ENCODE data around the gene DUSP18.
"Not testable (repeated sequence)": the region's sequence is repeated elsewhere in the genome, so short reads cannot be mapped to it uniquely, and the experiment has no call there.

Gene DUSP18

DNA sequence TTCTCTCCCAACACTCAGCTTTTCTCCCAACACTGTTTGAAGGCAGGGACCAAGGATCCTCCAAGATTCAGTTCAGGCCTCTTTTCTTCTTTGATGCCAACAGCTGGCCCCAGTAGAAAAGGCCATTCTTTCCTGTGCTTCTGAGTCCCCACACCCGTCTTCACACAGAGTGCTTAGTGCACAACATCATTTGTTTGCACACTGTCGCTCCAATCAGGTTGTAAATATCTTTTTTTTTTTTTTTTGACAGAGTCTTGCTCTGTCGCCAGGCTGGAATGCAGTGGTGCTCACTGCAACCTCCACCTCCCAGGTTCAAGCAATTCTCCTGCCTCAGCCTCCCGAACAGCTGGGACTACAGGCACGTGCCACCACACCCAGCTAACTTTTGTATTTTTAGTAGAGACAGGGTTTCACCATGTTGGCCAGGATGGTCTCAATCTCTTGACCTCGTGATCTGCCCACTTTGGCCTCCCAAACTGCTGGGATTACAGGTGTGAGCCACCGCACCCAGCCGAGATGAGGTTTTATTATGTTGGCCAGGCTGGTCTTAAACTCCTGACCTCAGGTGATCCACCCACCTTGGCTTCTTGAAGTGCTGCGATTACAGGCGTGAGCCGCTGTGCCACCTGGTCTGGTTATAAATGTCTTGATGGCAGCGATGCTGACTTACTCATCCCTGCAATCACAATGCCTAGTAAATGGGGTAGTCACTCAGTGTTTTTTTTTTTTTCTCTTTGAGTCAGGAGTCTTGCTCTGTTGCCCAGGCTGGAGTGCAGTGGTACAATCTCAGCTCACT lies 12.4 kb upstream of the DUSP18 start:
- DNase-seq (ENCODE audit: low read depth in 2 of 3, low spot score in 2 of 3): not testable (repeated sequence)

- DNase-seq (ENCODE audit: low read depth in 2 of 3, low spot score in 2 of 3): not testable (repeated sequence)
Observed at GRCh38 chr22:30676565-30676964, 8.9 kb upstream of the DUSP18 start.

DNA sequence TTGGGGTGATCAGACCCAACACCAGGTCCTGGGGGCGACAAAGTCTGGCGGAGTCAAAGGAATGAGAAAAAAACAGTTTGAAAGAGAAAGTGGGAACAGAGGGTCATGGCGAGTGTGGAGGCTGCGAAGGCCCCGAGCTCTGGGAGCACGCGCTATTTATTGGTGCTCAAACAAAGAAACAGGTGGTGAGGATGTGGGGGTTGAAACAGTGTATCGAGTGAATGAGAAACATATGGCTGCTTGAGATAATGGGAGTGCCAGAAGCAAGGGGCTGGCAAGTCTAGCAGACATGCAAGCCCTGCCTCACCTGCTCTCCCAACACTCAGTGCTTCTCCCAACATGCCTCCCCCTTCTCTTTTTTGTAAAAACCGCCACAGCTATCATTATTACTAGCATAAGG lies 7.8 kb upstream of the DUSP18 start:
- DNase-seq (ENCODE audit: low read depth in 2 of 3, low spot score in 2 of 3): no peak

- no peak for DNase-seq (ENCODE audit: low read depth in 2 of 3, low spot score in 2 of 3)
Observed at GRCh38 chr22:30674482-30674881, 6.8 kb upstream of the DUSP18 start.

DNA sequence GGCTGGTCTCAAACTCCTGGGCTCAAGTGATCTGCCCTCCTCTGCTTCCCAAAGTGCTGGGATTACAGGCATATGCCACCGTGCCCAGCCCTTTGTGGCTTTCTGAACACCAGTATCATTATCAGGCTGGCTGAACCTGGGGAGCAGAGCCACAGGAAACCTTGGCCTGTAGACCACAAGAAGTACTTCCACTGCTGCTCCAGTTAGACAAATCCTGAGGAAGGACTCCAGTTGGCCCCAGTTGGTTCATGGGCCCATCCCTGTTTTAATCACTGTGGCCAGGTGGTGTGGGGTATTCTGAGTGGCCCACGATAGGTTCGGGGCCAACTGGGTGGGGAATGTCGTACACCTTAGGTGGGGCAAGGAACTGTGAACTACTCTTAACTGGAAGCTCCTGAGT lies 5.5 kb upstream of the DUSP18 start:
- no peak for DNase-seq (ENCODE audit: low read depth in 2 of 3, low spot score in 2 of 3)

DNA sequence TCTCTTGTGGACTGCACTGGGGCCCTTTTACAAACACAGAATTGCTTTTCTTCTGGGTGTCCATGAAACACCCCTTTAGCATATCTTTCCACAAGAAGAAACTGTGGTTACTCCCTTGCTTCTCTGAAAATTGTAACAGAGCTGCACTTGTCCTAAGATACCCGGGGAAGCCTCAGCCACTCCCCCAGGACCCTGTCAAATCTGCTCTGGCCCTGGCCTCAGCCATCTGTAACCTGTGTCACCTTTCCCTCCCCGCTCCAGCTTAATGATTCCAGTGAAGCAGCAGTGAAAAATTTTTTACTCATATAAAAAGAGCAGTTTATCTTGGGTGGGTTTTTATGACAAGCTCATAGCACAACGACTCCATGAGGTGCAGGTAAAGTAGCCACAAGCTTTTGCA lies 3.4 kb upstream of the DUSP18 start:
- DNase-seq (ENCODE audit: low read depth in 2 of 3, low spot score in 2 of 3): no peak

- no peak for DNase-seq (ENCODE audit: low read depth in 2 of 3, low spot score in 2 of 3)
Observed at GRCh38 chr22:30668386-30668710, 673 bp upstream of the DUSP18 start.

DNA sequence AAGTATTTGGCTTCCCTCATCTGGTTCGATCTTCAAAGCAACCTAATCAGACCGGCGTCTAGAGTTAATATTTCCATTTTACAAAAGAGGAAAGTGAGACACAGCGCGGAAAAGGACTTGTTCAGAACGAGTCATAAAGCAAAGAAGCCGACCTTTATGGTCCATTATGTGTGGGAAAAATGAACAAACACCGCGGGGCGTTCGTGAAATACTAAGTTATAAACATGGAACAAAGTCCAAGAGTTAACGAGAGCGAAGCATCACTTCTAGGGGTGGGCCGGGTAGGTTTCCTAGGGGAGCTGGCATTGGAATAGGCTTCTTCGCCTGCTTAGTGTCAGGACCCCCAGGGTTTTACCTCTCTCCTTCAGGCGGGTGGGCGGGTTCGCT lies 575 bp downstream of the DUSP18 start:
- no peak for DNase-seq (ENCODE audit: low read depth in 2 of 3, low spot score in 2 of 3)

- no peak for DNase-seq (ENCODE audit: low read depth in 2 of 3, low spot score in 2 of 3)
Observed at GRCh38 chr22:30665786-30666185, 1.9 kb downstream of the DUSP18 start.

DNA sequence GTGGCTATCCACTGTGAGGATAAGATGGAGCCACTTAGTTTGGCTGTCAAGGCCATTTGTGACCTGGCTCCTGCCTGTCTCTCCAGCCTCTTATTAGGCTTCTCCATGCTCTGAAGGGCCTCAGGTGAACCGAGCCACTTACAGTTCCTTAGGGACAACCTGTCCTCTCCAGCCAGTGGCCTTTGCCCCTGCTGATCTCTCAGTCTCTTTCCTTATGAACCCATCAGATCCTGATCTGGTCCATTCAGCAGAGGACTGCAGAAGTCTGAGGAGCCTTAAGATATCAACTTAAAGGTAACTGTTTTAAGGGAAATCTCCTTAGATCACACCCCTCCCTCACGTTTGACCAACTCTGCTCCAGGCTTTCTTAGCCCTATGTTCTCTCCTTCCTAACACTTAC lies 2.4 kb downstream of the DUSP18 start:
- no peak for DNase-seq (ENCODE audit: low read depth in 2 of 3, low spot score in 2 of 3)

- no peak for DNase-seq (ENCODE audit: low read depth in 2 of 3, low spot score in 2 of 3)
Observed at GRCh38 chr22:30664798-30665197, 2.9 kb downstream of the DUSP18 start.

- DNase-seq (ENCODE audit: low read depth in 2 of 3, low spot score in 2 of 3): no peak
Observed at GRCh38 chr22:30662040-30662439, 5.6 kb downstream of the DUSP18 start.

- no peak for DNase-seq (ENCODE audit: low read depth in 2 of 3, low spot score in 2 of 3)
Observed at GRCh38 chr22:30655532-30655931, 12.1 kb downstream of the DUSP18 start.

DNA sequence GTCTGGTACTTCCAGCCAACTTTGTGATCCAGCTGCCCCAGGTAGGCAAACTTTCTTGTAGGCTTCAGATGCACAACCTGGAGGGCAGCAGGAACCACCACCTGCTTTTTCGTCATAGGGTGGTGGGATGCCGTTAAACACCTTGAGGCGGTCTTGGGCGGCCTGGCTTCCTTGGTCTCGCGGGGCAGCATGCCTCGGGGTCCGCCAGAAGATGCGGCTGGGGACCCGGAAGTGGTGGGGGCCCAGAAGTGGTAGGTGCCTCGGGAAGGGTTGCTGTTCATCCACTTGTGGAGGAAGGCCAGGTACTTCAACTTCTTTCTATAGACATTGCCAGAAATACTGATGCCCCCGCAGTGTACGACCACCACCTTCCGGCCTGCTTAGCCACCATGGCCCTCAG lies 13.3 kb downstream of the DUSP18 start:
- no peak for DNase-seq (ENCODE audit: low read depth in 2 of 3, low spot score in 2 of 3)

DNA sequence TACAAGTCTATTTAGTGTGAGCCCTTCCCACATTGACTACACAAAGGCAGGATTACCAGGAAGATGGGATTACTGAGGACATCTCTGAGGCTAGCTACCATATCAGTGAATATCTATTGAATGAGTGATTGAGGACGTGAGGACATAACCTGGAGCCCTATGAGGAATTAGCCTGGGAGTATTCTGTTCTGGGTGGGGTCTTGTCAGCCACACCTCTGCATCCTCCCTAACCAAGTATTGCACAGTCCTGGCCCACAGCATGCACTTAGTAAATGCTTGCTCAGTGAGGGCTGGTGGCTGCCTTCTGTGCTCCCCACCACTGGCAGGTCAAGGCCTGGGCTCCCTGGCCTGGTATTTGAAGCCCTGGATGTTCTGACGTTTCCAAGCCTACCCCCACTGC lies 14.8 kb downstream of the DUSP18 start:
- DNase-seq (ENCODE audit: low read depth in 2 of 3, low spot score in 2 of 3): no peak

DNA sequence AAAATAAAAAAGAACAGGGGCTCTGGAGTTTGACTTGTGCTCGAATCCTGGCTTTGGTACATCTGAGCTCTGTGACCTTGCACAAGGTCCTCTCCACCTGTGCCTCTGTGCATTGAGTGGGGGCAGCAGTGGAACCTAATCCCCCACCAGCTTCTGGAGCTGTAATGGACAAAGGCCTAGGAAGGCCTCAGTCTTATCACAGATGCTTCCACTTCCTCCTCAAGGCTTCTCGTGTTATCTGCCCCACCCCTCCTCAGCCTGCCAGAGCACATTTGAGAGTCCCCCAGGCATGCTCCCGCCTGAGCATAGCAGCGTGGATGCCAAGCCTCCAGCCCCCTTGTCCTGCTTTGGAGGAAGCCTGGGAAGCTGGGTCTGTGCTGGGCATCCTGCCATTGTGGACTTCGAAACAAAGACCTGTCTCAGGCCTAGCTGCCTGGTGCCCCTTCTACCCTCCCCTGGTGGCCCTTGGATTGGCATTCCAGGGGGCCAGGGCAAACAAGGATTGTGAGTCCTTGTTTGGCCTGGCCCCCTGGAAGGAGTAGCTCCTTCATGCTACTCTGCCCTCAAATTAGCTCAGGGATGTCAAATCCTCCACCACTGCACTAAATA lies 17.1 kb downstream of the DUSP18 start:
- DNase-seq (ENCODE audit: low read depth in 2 of 3, low spot score in 2 of 3): no peak

DNA sequence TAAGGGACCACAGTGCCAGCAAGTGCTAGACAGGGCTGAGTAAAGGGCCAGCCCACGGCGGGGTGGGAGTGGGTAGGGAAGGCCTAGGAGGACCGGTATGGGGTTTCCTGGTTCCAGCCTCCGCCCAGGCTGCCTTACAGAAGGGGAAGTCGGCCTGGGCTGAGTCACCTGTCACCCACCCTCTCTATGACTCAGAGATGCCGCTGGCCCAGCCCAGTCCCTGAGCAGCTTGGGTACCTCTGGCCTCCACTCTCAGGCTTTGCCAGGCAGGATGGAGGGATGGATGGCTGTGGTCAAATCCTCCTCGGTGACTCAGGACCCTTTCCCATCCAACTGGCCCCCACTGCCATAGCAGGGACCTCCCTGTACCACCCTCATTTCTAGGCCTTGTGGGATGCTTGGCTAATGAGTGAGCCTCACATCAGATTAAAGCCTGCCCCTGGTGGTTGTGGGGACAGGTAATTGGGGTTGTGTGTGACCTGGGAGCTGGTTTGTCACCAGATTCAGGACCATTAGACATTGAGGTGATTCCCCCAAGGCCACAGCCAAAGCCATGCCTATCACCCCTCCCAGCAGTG lies 18.2 kb downstream of the DUSP18 start:
- peak; percentile 55 to 73 (median 60) for DNase-seq (ENCODE audit: low read depth in 2 of 3, low spot score in 2 of 3)

DNA sequence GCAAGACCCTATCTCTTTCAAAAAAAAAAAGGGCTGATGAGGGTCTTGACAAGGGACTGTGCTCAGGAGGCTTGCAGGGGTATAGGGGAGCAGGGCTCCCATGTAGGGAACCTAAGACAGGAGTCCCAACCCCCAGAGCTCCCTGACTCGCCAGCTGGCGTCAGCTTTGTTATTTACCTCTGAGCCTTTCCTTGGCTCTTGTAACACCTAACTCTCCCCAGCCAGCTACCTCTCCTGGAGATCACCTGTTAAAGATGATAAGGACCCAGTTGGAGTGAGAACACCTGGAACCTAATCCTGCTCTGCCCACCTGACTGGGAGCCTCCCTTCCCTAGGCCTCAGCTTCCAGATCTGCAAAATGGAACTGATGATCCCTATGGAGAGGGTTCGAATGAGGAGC lies 18.9 kb downstream of the DUSP18 start:
- DNase-seq (ENCODE audit: low read depth in 2 of 3, low spot score in 2 of 3): no peak

DNA sequence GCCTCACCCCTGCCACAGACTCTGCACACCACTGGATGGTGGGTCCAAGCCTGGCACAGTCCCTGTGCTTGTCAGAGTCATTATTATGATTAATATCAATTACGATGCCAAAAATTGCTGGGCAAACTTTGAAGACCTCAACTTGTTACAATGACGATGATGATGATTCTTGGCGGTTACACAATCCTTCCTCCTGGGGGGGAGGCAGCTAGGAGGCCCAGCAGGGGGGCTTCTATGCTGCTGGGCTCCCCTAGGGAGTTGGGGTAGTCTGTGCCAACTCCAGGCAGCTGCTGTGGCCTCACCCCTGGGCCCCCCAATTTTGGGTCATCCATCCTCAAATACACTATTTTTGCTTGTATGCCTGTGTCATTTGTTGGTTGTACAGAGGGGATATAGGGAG lies 20.1 kb downstream of the DUSP18 start:
- DNase-seq (ENCODE audit: low read depth in 2 of 3, low spot score in 2 of 3): no peak

- DNase-seq (ENCODE audit: low read depth in 2 of 3, low spot score in 2 of 3): no peak
Observed at GRCh38 chr22:30646518-30647160, 21.0 kb downstream of the DUSP18 start.

GRCh38 chr22:30643055-30643875 lies 24.4 kb downstream of the DUSP18 start:
- DNase-seq (ENCODE audit: low read depth in 2 of 3, low spot score in 2 of 3): no peak
